Measurements from ENCODE around the gene GDF15.

DNA sequence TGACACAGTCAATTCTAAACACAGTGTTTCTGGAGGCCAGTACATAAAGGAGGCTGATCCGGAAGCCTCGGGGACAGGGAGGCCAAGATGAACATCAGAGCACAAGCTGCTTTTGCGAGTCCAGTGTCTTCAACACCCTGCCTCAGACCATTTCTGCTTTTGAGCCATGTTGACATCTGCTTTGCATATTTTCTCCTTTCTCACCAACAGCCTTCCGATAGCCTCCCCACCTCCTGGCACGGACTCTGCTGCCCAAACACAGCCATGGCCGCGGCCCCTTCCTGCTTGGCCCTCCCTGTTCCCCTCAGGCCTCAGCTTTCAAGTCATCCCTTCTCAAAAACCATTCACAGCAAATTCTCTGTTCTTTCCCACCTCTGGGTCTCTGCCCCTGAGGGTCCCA is 7.9 kb downstream of the GDF15 start:
- TF ChIP-seq CTCF (IDR thresholded peaks at IDR 0.05) (no peak), POLR2A (IDR thresholded peaks at IDR 0.05; ENCODE audit: low read length) (no peak), TP53 (CRISPR knock-in tag; IDR thresholded peaks at IDR 0.05) (no peak), NR3C1 (IDR thresholded peaks at IDR 0.05) (no peak), FOSL2 (IDR thresholded peaks at IDR 0.05) (no peak), FOSL2 (CRISPR knock-in tag; IDR thresholded peaks at IDR 0.05) (no peak), SMC3 (IDR thresholded peaks at IDR 0.05) (no peak), CEBPB (IDR thresholded peaks at IDR 0.05) (no peak), NPAS2 (CRISPR knock-in tag; IDR thresholded peaks at IDR 0.05; ENCODE audit: borderline replicate concordance) (no peak), ZFP36 (IDR thresholded peaks at IDR 0.05; ENCODE audit: borderline replicate concordance, partially characterized antibody) (no peak), USF2 (IDR thresholded peaks at IDR 0.05) (no peak)

Data from A549 (cell line).